K562 (cell line): Measurements from ENCODE around the gene KAT7. TPM values are rescaled to one million over a fixed set of nuclear protein-coding genes. Genes with fewer than 3 reads are reported as not detected.

Source experiments
- ATAC-seq: fragments of 200-7000 bp; cut with Tn5 transposase; 3 replicates; pipeline ENCODE4 v1.9.1; 2020; ENCODE audit warnings: moderate library complexity
- BruUV-seq: library from RNA; stranded (reverse); fragments of 400-500 nt; replicated peaks from 2 replicates; lab custom pipeline; 2021; lab: Mats Ljungman, UMichigan
- CTCF ChIA-PET: fragments of 300-600 bp; formaldehyde crosslinking; extraction: SDS; loops from one replicate; lab custom pipeline; 2021; ENCODE audit warnings: low intra/inter-chr PET ratio; lab: Yijun Ruan, JAX
- POLR2A ChIA-PET: fragments of 300-600, 350-650 bp; sonication (Branson Sonifier 250); formaldehyde crosslinking; extraction: SDS; loops from one replicate; lab custom pipeline; 2021; ENCODE audit warnings: antibody characterized with exemption, inconsistent platforms; lab: Yijun Ruan, JAX
- DNase-seq, 4 experiments: peaks; one replicate each; pipeline versions ENCODE4 v3.0.0 to v3.0.0-alpha.2; 2011 to 2018; ENCODE audit warnings: low spot score in 3 of 4, mixed read lengths in 3 of 4; ENCODE audit errors: extremely low read depth in 1 of 4
- FAIRE-seq: peaks from 2 replicates; lab custom pipeline; 2011; peaks lifted over from hg19 to GRCh38; lab: Jason Lieb, UNC
- H2AFZ ChIP-seq: 2 replicates; pipeline ENCODE4 v1.6.0; 2011; ENCODE audit warnings: low read depth, low read length, control low read depth, inconsistent platforms
- H3K27ac ChIP-seq: fragments of 200-600 bp; 3 replicates; pipeline ENCODE4 v1.8.0; 2011; ENCODE audit warnings: low read depth, mild to moderate bottlenecking, control low read depth, inconsistent platforms, low read length, moderate library complexity, mixed read lengths; ENCODE audit errors: extremely low read depth
- H3K27me3 ChIP-seq, 2 experiments: fragments of 300-600 bp in 1 of 2; 2 replicates in 1 of 2; 3 replicates in 1 of 2; pipeline versions ENCODE4 v1.6.0 to v1.8.0; 2011; ENCODE audit warnings: inconsistent platforms in 2 of 2, low read length in 2 of 2, mild to moderate bottlenecking in 1 of 2, mixed read lengths in 1 of 2, moderate library complexity in 1 of 2; ENCODE audit not compliant: control insufficient read depth in 2 of 2, insufficient read depth in 2 of 2
- H3K36me3 ChIP-seq: fragments of 300-600 bp; 3 replicates; pipeline ENCODE4 v1.8.0; 2011; ENCODE audit warnings: mild to moderate bottlenecking, low read length, inconsistent platforms; ENCODE audit not compliant: control insufficient read depth, insufficient read depth
- H3K4me1 ChIP-seq, 2 experiments: fragments of 200-600 bp in 1 of 2; replicated peaks in 1 of 2; 2 replicates in 1 of 2; 3 replicates in 1 of 2; pipeline versions ENCODE4 v1.5.1 to v1.8.0; 2011; ENCODE audit warnings: inconsistent platforms in 2 of 2, low read length in 2 of 2, mild to moderate bottlenecking in 1 of 2, mixed read lengths in 1 of 2, moderate library complexity in 1 of 2; ENCODE audit not compliant: control insufficient read depth in 2 of 2, insufficient read depth in 2 of 2
- H3K4me2 ChIP-seq: 2 replicates; pipeline ENCODE4 v1.6.1; 2011; ENCODE audit warnings: low read length, control low read depth, inconsistent platforms, mixed read lengths; ENCODE audit not compliant: insufficient read depth
- H3K4me3 ChIP-seq: fragments of 200-600 bp; sonication (generic), shearing (Covaris generic); 2 replicates; pipeline ENCODE4 v1.5.1; 2016; ENCODE audit warnings: control low read depth, inconsistent platforms
- H3K79me2 ChIP-seq: fragments of 200-600 bp; 3 replicates; pipeline ENCODE4 v1.8.0; 2011; ENCODE audit warnings: low read length, inconsistent platforms; ENCODE audit not compliant: control insufficient read depth, insufficient read depth
- H3K9ac ChIP-seq, 2 experiments: 2 replicates each; pipeline versions ENCODE4 v1.6.0 to v1.6.1; 2011; ENCODE audit warnings: low read depth in 2 of 2, low read length in 2 of 2, control low read depth in 1 of 2, inconsistent platforms in 1 of 2, mild to moderate bottlenecking in 1 of 2, mixed read lengths in 1 of 2; ENCODE audit not compliant: insufficient read depth in 1 of 2
- H3K9me1 ChIP-seq: one replicate; pipeline ENCODE4 v1.6.0; 2011; ENCODE audit warnings: inconsistent platforms, mild to moderate bottlenecking, low read length, moderate library complexity; ENCODE audit not compliant: control insufficient read depth, insufficient read depth
- H3K9me3 ChIP-seq: replicated peaks from 2 replicates; pipeline ENCODE4 v1.5.1; 2011; ENCODE audit warnings: low read depth, low read length, inconsistent platforms; ENCODE audit not compliant: control insufficient read depth, insufficient read depth
- H4K20me1 ChIP-seq: replicated peaks from 2 replicates; pipeline ENCODE4 v1.6.1; 2011; ENCODE audit warnings: low read length, inconsistent platforms, mixed read lengths; ENCODE audit not compliant: control insufficient read depth, insufficient read depth
- CREB1 ChIP-seq, 2 experiments: sonication (generic) in 1 of 2; formaldehyde crosslinking in 1 of 2; IDR thresholded peaks; 2 replicates each; pipeline versions ENCODE4 v1.6.1 to v1.8.0; 2012 to 2022; ENCODE audit warnings: inconsistent platforms in 1 of 2, mild to moderate bottlenecking in 1 of 2, missing genetic modification reagents in 1 of 2, moderate library complexity in 1 of 2
- NR3C1 ChIP-seq: sonication (generic); formaldehyde crosslinking; IDR thresholded peaks from 2 replicates; pipeline ENCODE4 v1.8.1; 2022; ENCODE audit warnings: missing genetic modification reagents
- RAD21 ChIP-seq, 2 experiments: fragments of 250-450 bp in 1 of 2; fragments of 450-650 bp in 1 of 2; sonication (Bioruptor Pico) in 1 of 2; formaldehyde crosslinking in 1 of 2; IDR thresholded peaks in 1 of 2; conservative IDR thresholded peaks in 1 of 2; 2 replicates each; pipeline versions ENCODE4 v1.4.0 to v1.8.0; 2020 to 2022; ENCODE audit warnings: mild to moderate bottlenecking in 2 of 2, moderate library complexity in 1 of 2
- SIX5 ChIP-seq, 2 experiments: IDR thresholded peaks; 2 replicates each; pipeline ENCODE4 v1.6.1; 2011; ENCODE audit warnings: low read length in 2 of 2, borderline replicate concordance in 1 of 2, low read depth in 1 of 2, mild to moderate bottlenecking in 1 of 2, moderate library complexity in 1 of 2; ENCODE audit not compliant: insufficient read depth in 1 of 2
- WGBS: fragments of 100-300 bp; shearing (Covaris generic); methylation state at CpG from one replicate; pipeline ENCODE4 v1.1.6; 2016; ENCODE audit warnings: low coverage, mixed read lengths; ENCODE audit not compliant: insufficient coverage; ENCODE audit errors: missing lambda C conversion rate; 5-methylcytosine and 5-hydroxymethylcytosine counted together
- in situ Hi-C: fragments of 300-500 bp; cut with MboI; formaldehyde crosslinking; loops from 4 replicates; pipeline ENCODE4 v1.15.0; 2018; ENCODE audit warnings: inconsistent platforms, mixed read lengths
- intact Hi-C: fragments of 100-400 bp; cut with micrococcal nuclease; formaldehyde crosslinking; loops from 2 replicates; pipeline ENCODE4 v1.14.2; 2022
- polyA plus RNA-seq, 8 experiments: library from polyadenylated mRNA; depleted of rRNA in 4 of 8; stranded (reverse) in 5 of 8; unstranded in 3 of 8; fragments of >200 nt; fragmentation: Nextera tagmentation in 2 of 8; fragmentation: Illumina TruSeq in 1 of 8; extraction: Ambion mirVana in 2 of 8; extraction: Trizol in 1 of 8; gene quantifications; 2 replicates each; pipeline versions ENCODE4 v1.2.1 to v1.2.3, GENCODE V29; 2011 to 2014; ENCODE audit warnings: inconsistent platforms in 1 of 8, missing spikeins in 1 of 8
- total RNA-seq, 7 experiments: library from RNA; depleted of rRNA in 6 of 7; stranded (reverse); fragments of >200 nt in 6 of 7; fragmentation: Illumina TruSeq in 2 of 7; extraction: Trizol in 2 of 7; gene quantifications; 2 replicates each; pipeline versions ENCODE4 v1.2.1 to v1.2.3, GENCODE V29; 2011 to 2021; ENCODE audit warnings: low replicate concordance in 1 of 7
- TF ChIP-seq, protein P1 (sequence below): fragments of 250-450 bp; sonication (Bioruptor Pico); IDR thresholded peaks from 2 replicates; pipeline ENCODE4 v1.8.0; 2021; ENCODE audit warnings: moderate library complexity, mild to moderate bottlenecking, inconsistent platforms
- TF ChIP-seq, protein P2 (sequence below), 3 experiments: IDR thresholded peaks in 2 of 3; conservative IDR thresholded peaks in 1 of 3; 2 replicates each; pipeline ENCODE4 v1.5.1; 2011 to 2012; ENCODE audit warnings: low read length in 3 of 3, mild to moderate bottlenecking in 3 of 3, control low read depth in 2 of 3, improper control_type of control experiment in 1 of 3, inconsistent platforms in 1 of 3, low read depth in 1 of 3, mixed read lengths in 1 of 3, moderate library complexity in 1 of 3; ENCODE audit not compliant: insufficient read depth in 2 of 3

The KAT7 gene
- total and polyA plus RNA-seq, 9 of the 15 experiments (the other 6 are each of a cell fraction or from before 2014, with no cell fraction given) = 10.8 to 57.3 (median 34.8) TPM

DNA sequence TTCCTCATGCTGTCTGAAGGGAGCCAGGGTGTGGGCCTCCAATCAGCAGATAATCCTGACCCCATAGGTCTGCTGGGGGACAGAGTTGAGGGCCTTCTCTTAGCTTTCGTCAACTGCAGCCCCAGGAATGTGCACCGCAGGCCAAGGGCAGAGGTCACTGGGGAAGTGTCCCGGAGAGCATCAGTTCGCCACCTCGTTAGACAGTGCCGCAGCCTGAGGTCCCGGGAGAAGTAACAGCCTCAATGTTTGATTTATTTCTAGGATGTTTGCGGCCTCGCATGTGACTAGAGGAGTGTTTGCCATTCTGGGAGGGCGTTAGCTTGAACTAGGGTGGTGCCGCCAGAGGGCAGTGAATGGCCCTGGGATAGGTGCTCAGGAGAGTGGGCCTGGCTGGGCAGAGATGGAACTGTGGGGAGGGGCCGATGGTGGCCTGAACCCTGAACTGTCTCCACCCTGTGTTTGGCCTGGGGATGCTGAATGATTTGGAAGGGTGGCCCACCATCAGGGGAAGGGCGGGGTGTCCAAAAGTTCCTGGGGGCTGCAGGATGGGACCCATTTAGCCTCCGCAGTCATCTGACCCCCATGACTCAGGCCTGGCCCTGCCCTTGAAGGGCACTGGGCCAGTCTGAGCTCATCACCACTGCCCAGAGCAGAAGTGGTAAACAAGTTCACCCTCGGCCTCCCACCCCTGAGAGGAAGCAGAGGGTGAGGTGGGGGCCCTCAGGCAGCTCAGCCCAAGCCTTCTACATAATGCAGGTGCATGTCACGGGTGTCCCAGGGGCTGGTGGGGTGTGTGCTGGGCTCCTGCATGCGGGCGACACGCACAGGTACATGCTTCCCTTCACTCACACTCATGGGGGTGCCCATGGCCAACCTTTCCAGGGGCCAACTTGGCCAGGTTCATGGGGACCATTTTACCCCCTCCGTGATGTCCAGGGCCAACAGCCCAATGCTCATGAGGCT lies 71.8 kb downstream of the KAT7 start:
- ChIA-PET CTCF (interaction anchor here (0.9 to 6.8 kb wide), 4 partner anchors 9 to 302 kb away, joined by 3 to 134 read pairs (median 4); partner anchors contain the start of gene DLX3), POLR2A (interaction anchor here (0.6 kb wide), 3 partner anchors 11 to 279 kb away, joined by 3 to 4 read pairs (median 3); no protein-coding TSS in a partner anchor)
- ATAC-seq (peak; percentile 65), DNase-seq (peak in 1 of 4 experiments; percentile 29), FAIRE-seq (no peak)
- no peak overlapping the region for H2AFZ ChIP-seq
- WGBS = 3% methylated on average over 18 of the region's 20 CpGs
- H3K27me3 ChIP-seq = peaks cover 14 to 39% of the 10 kb centered on the region in 2 experiments
- no peak overlapping the region for H3K27ac ChIP-seq
- TF ChIP-seq, protein P1, sequence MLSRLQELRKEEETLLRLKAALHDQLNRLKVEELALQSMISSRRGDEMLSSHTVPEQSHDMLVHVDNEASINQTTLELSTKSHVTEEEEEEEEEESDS = no peak
- TF ChIP-seq CREB1 (IDR thresholded peaks at IDR 0.05) (no peak), CREB1 (CRISPR knock-in tag; IDR thresholded peaks at IDR 0.05) (no peak), RAD21 (CRISPR knock-in tag; conservative IDR thresholded peaks at IDR 0.05 in 1 of 2, IDR thresholded peaks at IDR 0.05 in 1 of 2) (peak in 1 of 2 experiments; percentile 17; a peak in 2 of 4 replicates), NR3C1 (CRISPR knock-in tag) (no peak), SIX5 (IDR thresholded peaks at IDR 0.05; ENCODE audit: borderline replicate concordance in 1 of 2, insufficient read depth in 1 of 2, low read depth in 1 of 2, low read length in 2 of 2) (no peak)
- TF ChIP-seq, protein P2, sequence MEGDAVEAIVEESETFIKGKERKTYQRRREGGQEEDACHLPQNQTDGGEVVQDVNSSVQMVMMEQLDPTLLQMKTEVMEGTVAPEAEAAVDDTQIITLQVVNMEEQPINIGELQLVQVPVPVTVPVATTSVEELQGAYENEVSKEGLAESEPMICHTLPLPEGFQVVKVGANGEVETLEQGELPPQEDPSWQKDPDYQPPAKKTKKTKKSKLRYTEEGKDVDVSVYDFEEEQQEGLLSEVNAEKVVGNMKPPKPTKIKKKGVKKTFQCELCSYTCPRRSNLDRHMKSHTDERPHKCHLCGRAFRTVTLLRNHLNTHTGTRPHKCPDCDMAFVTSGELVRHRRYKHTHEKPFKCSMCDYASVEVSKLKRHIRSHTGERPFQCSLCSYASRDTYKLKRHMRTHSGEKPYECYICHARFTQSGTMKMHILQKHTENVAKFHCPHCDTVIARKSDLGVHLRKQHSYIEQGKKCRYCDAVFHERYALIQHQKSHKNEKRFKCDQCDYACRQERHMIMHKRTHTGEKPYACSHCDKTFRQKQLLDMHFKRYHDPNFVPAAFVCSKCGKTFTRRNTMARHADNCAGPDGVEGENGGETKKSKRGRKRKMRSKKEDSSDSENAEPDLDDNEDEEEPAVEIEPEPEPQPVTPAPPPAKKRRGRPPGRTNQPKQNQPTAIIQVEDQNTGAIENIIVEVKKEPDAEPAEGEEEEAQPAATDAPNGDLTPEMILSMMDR (IDR thresholded peaks at IDR 0.05 in 2 of 3, conservative IDR thresholded peaks at IDR 0.05 in 1 of 3; ENCODE audit: insufficient read depth in 2 of 3, low read depth in 1 of 3, low read length in 3 of 3) = peak; percentile 19 to 35 (median 33)
- H3K9me1 ChIP-seq = no peaks in the 10 kb centered on the region
- in situ Hi-C loops (loop anchor here (5.0 kb wide), 1 partner anchor 137 kb away; the partner anchor contains the start of gene DLX3), intact Hi-C loops (no loop called here)
- H3K4me2 ChIP-seq = no peak overlapping the region
- H3K4me1 ChIP-seq = peaks cover 0 to 13% of the 10 kb centered on the region in 2 experiments; a peak in 3 of 5 replicates
- no peaks in the 10 kb centered on the region for H3K79me2 ChIP-seq
- no peak overlapping the region for H3K9ac ChIP-seq
- peaks cover 7% of the 10 kb centered on the region; the same call in 1 of the 2 replicates for H4K20me1 ChIP-seq
- BruUV-seq = no TSS peak
- H3K4me3 ChIP-seq = no peak overlapping the region
- H3K9me3 ChIP-seq = no peaks in the 10 kb centered on the region
- H3K36me3 ChIP-seq = no peaks in the 10 kb centered on the region
